RWPE2 (cell line): ENCODE measurements around the gene GBP4.

ENCODE experiments used
- ATAC-seq: fragments of 200-7000 bp; cut with Tn5 transposase; 3 replicates; pipeline ENCODE4 v1.9.1; 2021; ENCODE audit warnings: low read depth
- DNase-seq: peaks from one replicate; pipeline ENCODE4 v3.0.0-alpha.2; 2020; ENCODE audit warnings: low spot score
- H3K27ac ChIP-seq: fragments of 450-650 bp; 2 replicates; pipeline ENCODE4 v1.5.1; 2017; ENCODE audit warnings: mild to moderate bottlenecking; ENCODE audit not compliant: poor library complexity, severe bottlenecking
- H3K27me3 ChIP-seq: fragments of 250-450 bp; sonication (Bioruptor Pico); 2 replicates; pipeline ENCODE4 v1.5.1; 2021; ENCODE audit warnings: mild to moderate bottlenecking, moderate library complexity; ENCODE audit not compliant: insufficient read depth, poor library complexity, severe bottlenecking
- H3K36me3 ChIP-seq: fragments of 250-450 bp; sonication (Bioruptor Pico); 2 replicates; pipeline ENCODE4 v1.5.1; 2020; ENCODE audit warnings: low read depth, mild to moderate bottlenecking, moderate library complexity
- H3K4me1 ChIP-seq: fragments of 250-450 bp; sonication (Bioruptor Pico); 2 replicates; pipeline ENCODE4 v1.5.1; 2021; ENCODE audit warnings: mild to moderate bottlenecking, moderate library complexity; ENCODE audit not compliant: insufficient read depth, poor library complexity, severe bottlenecking
- H3K4me3 ChIP-seq: fragments of 250-450 bp; sonication (Bioruptor Pico); 2 replicates; pipeline ENCODE4 v1.5.1; 2021; ENCODE audit warnings: mild to moderate bottlenecking, moderate library complexity; ENCODE audit not compliant: severe bottlenecking
- H3K9me3 ChIP-seq: fragments of 250-450 bp; sonication (Bioruptor Pico); 2 replicates; pipeline ENCODE4 v1.5.1; 2021; ENCODE audit warnings: mild to moderate bottlenecking, moderate library complexity; ENCODE audit not compliant: severe bottlenecking
- CTCF ChIP-seq: fragments of 450-650 bp; IDR thresholded peaks from one replicate; pipeline ENCODE4 v1.5.1; 2017; ENCODE audit warnings: mild to moderate bottlenecking, moderate library complexity; ENCODE audit not compliant: poor library complexity, severe bottlenecking

The GBP4 gene

DNA sequence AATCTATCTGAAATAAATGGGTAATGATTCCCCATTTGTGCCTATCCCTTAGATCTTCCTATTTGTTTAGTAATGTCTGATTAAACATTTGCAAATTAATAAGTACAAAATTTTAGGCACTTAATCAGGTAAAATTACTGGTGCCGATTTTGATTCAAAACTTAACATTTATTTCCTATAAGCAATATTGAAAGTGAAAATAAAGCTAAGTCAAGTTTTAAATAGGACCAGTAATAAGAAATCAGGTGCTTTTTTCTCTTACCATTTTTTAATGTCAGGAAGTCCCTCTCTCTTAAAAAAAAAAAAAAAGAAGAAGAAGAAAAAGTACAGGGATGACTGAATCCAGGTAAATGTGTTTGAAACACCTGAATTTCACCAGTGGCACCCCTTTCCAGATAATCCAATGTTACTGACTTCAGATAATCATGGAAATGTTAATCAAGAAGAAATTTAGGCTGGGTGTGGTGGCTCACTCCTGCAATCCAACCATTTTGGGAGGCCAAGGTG lies 836 bp upstream of the GBP4 start:
- no peak for TF ChIP-seq CTCF
- H3K4me3 ChIP-seq = no peak overlapping the region
- no peaks in the 10 kb centered on the region for H3K4me1 ChIP-seq
- ATAC-seq = no peak
- no peak overlapping the region for H3K27ac ChIP-seq
- no peaks in the 10 kb centered on the region for H3K36me3 ChIP-seq
- H3K9me3 ChIP-seq = no peaks in the 10 kb centered on the region
- no peak for DNase-seq
- no peaks in the 10 kb centered on the region for H3K27me3 ChIP-seq

DNA sequence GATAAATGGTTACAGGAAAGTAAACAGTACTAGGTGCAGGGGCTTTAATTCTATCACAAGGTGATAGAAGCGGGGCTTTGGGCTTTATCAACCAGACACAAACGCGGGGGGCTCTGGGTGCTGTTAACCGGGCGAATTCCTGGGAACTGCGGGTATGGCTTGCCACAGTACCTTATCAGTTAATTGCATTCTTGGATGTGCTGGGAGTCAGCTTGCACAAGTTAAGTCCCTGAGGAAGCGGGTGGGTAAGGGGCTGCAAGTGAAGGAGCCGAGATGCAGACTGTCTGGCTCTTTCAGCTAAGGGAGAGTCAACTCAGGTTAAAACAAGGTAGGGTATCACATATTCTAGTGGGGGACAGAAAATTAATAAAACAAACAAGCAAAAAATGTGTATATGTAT lies 661 bp downstream of the GBP4 start:
- Histone ChIP-seq H3K27me3 (no peaks in the 10 kb centered on the region), H3K36me3 (no peaks in the 10 kb centered on the region), H3K9me3 (no peaks in the 10 kb centered on the region), H3K4me1 (no peaks in the 10 kb centered on the region), H3K27ac (no peak overlapping the region), H3K4me3 (no peak overlapping the region)
- TF ChIP-seq CTCF = no peak
- ATAC-seq = no peak
- no peak for DNase-seq

- H3K9me3 ChIP-seq = no peaks in the 10 kb centered on the region
- H3K4me1 ChIP-seq = no peaks in the 10 kb centered on the region
- no peak for ATAC-seq
- no peaks in the 10 kb centered on the region for H3K36me3 ChIP-seq
- DNase-seq = no peak
- H3K4me3 ChIP-seq = no peak overlapping the region
- H3K27ac ChIP-seq = no peak overlapping the region
- no peaks in the 10 kb centered on the region for H3K27me3 ChIP-seq
- TF ChIP-seq CTCF = no peak
Observed at GRCh38 chr1:89195476-89195875, 3.3 kb downstream of the GBP4 start.

- Histone ChIP-seq H3K9me3 (no peaks in the 10 kb centered on the region), H3K4me3 (no peak overlapping the region), H3K36me3 (no peaks in the 10 kb centered on the region), H3K4me1 (no peaks in the 10 kb centered on the region), H3K27me3 (no peaks in the 10 kb centered on the region), H3K27ac (no peak overlapping the region)
- TF ChIP-seq CTCF = no peak
- no peak for DNase-seq
- ATAC-seq = no peak
Observed at GRCh38 chr1:89191314-89191713, 7.4 kb downstream of the GBP4 start.

- no peaks in the 10 kb centered on the region for H3K27me3 ChIP-seq
- no peak for ATAC-seq
- no peak for TF ChIP-seq CTCF
- H3K4me1 ChIP-seq = no peaks in the 10 kb centered on the region
- H3K9me3 ChIP-seq = no peaks in the 10 kb centered on the region
- DNase-seq = no peak
- no peak overlapping the region for H3K27ac ChIP-seq
- no peaks in the 10 kb centered on the region for H3K36me3 ChIP-seq
- no peak overlapping the region for H3K4me3 ChIP-seq
Observed at GRCh38 chr1:89190017-89190416, 8.7 kb downstream of the GBP4 start.
